K562 (cell line): ENCODE data around the gene CLEC4M. TPM values are rescaled to one million over a fixed set of nuclear protein-coding genes. Genes with fewer than 3 reads are reported as not detected.
A peak's percentile ranks its signal among the peaks of the same experiment; 100 is the strongest.
"Not testable (repeated sequence)": the region's sequence is repeated elsewhere in the genome, so short reads cannot be mapped to it uniquely, and the experiment has no call there.

ENCODE experiments used
- ATAC-seq: fragments of 200-7000 bp; cut with Tn5 transposase; 3 replicates; pipeline ENCODE4 v1.9.1; 2020; ENCODE audit warnings: moderate library complexity
- BruUV-seq: library from RNA; stranded (reverse); fragments of 400-500 nt; replicated peaks from 2 replicates; lab custom pipeline; 2021; lab: Mats Ljungman, UMichigan
- CTCF ChIA-PET: fragments of 300-600 bp; formaldehyde crosslinking; extraction: SDS; loops from one replicate; lab custom pipeline; 2021; ENCODE audit warnings: low intra/inter-chr PET ratio; lab: Yijun Ruan, JAX
- POLR2A ChIA-PET: fragments of 300-600, 350-650 bp; sonication (Branson Sonifier 250); formaldehyde crosslinking; extraction: SDS; loops from one replicate; lab custom pipeline; 2021; ENCODE audit warnings: antibody characterized with exemption, inconsistent platforms; lab: Yijun Ruan, JAX
- DNase-seq, 4 experiments: peaks; one replicate each; pipeline versions ENCODE4 v3.0.0 to v3.0.0-alpha.2; 2011 to 2018; ENCODE audit warnings: low spot score in 3 of 4, mixed read lengths in 3 of 4; ENCODE audit errors: extremely low read depth in 1 of 4
- FAIRE-seq: peaks from 2 replicates; lab custom pipeline; 2011; peaks lifted over from hg19 to GRCh38; lab: Jason Lieb, UNC
- H2AFZ ChIP-seq: 2 replicates; pipeline ENCODE4 v1.6.0; 2011; ENCODE audit warnings: low read depth, low read length, control low read depth, inconsistent platforms
- H3K27ac ChIP-seq: fragments of 200-600 bp; 3 replicates; pipeline ENCODE4 v1.8.0; 2011; ENCODE audit warnings: low read depth, mild to moderate bottlenecking, control low read depth, inconsistent platforms, low read length, moderate library complexity, mixed read lengths; ENCODE audit errors: extremely low read depth
- H3K27me3 ChIP-seq, 2 experiments: fragments of 300-600 bp in 1 of 2; 2 replicates in 1 of 2; 3 replicates in 1 of 2; pipeline versions ENCODE4 v1.6.0 to v1.8.0; 2011; ENCODE audit warnings: inconsistent platforms in 2 of 2, low read length in 2 of 2, mild to moderate bottlenecking in 1 of 2, mixed read lengths in 1 of 2, moderate library complexity in 1 of 2; ENCODE audit not compliant: control insufficient read depth in 2 of 2, insufficient read depth in 2 of 2
- H3K36me3 ChIP-seq: fragments of 300-600 bp; 3 replicates; pipeline ENCODE4 v1.8.0; 2011; ENCODE audit warnings: mild to moderate bottlenecking, low read length, inconsistent platforms; ENCODE audit not compliant: control insufficient read depth, insufficient read depth
- H3K4me1 ChIP-seq, 2 experiments: fragments of 200-600 bp in 1 of 2; replicated peaks in 1 of 2; 2 replicates in 1 of 2; 3 replicates in 1 of 2; pipeline versions ENCODE4 v1.5.1 to v1.8.0; 2011; ENCODE audit warnings: inconsistent platforms in 2 of 2, low read length in 2 of 2, mild to moderate bottlenecking in 1 of 2, mixed read lengths in 1 of 2, moderate library complexity in 1 of 2; ENCODE audit not compliant: control insufficient read depth in 2 of 2, insufficient read depth in 2 of 2
- H3K4me2 ChIP-seq: 2 replicates; pipeline ENCODE4 v1.6.1; 2011; ENCODE audit warnings: low read length, control low read depth, inconsistent platforms, mixed read lengths; ENCODE audit not compliant: insufficient read depth
- H3K4me3 ChIP-seq: fragments of 200-600 bp; sonication (generic), shearing (Covaris generic); 2 replicates; pipeline ENCODE4 v1.5.1; 2016; ENCODE audit warnings: control low read depth, inconsistent platforms
- H3K79me2 ChIP-seq: fragments of 200-600 bp; 3 replicates; pipeline ENCODE4 v1.8.0; 2011; ENCODE audit warnings: low read length, inconsistent platforms; ENCODE audit not compliant: control insufficient read depth, insufficient read depth
- H3K9ac ChIP-seq, 2 experiments: 2 replicates each; pipeline versions ENCODE4 v1.6.0 to v1.6.1; 2011; ENCODE audit warnings: low read depth in 2 of 2, low read length in 2 of 2, control low read depth in 1 of 2, inconsistent platforms in 1 of 2, mild to moderate bottlenecking in 1 of 2, mixed read lengths in 1 of 2; ENCODE audit not compliant: insufficient read depth in 1 of 2
- H3K9me1 ChIP-seq: one replicate; pipeline ENCODE4 v1.6.0; 2011; ENCODE audit warnings: inconsistent platforms, mild to moderate bottlenecking, low read length, moderate library complexity; ENCODE audit not compliant: control insufficient read depth, insufficient read depth
- H3K9me3 ChIP-seq: replicated peaks from 2 replicates; pipeline ENCODE4 v1.5.1; 2011; ENCODE audit warnings: low read depth, low read length, inconsistent platforms; ENCODE audit not compliant: control insufficient read depth, insufficient read depth
- H4K20me1 ChIP-seq: replicated peaks from 2 replicates; pipeline ENCODE4 v1.6.1; 2011; ENCODE audit warnings: low read length, inconsistent platforms, mixed read lengths; ENCODE audit not compliant: control insufficient read depth, insufficient read depth
- AFF1 ChIP-seq, 2 experiments: fragments of 450-650 bp; IDR thresholded peaks; 2 replicates each; pipeline ENCODE4 v1.6.1; 2018; ENCODE audit warnings: mild to moderate bottlenecking in 2 of 2, low read depth in 1 of 2; ENCODE audit not compliant: partially characterized antibody in 2 of 2
- ARID1B ChIP-seq: fragments of 450-650 bp; IDR thresholded peaks from 2 replicates; pipeline ENCODE4 v1.6.1; 2016; ENCODE audit warnings: antibody characterized with exemption, mild to moderate bottlenecking, inconsistent platforms
- ATF3 ChIP-seq, 2 experiments: fragments of 450-650 bp in 1 of 2; sonication (generic) in 1 of 2; formaldehyde crosslinking in 1 of 2; IDR thresholded peaks in 1 of 2; conservative IDR thresholded peaks in 1 of 2; 2 replicates each; pipeline versions ENCODE4 v1.6.1 to v1.8.1; 2016 to 2023; ENCODE audit warnings: mild to moderate bottlenecking in 2 of 2, moderate library complexity in 2 of 2, inconsistent platforms in 1 of 2, missing genetic modification reagents in 1 of 2
- ATF7 ChIP-seq: fragments of 450-650 bp; IDR thresholded peaks from 2 replicates; pipeline ENCODE4 v1.7.1; 2014; ENCODE audit warnings: mild to moderate bottlenecking, moderate library complexity
- CBFA2T3 ChIP-seq: fragments of 450-650 bp; IDR thresholded peaks from 2 replicates; pipeline ENCODE4 v1.6.1; 2017
- DPF2 ChIP-seq: fragments of 450-650 bp; IDR thresholded peaks from 2 replicates; pipeline ENCODE4 v1.6.1; 2016
- FOXM1 ChIP-seq, 2 experiments: fragments of 450-650 bp in 1 of 2; sonication (generic) in 1 of 2; formaldehyde crosslinking in 1 of 2; IDR thresholded peaks; 2 replicates each; pipeline versions ENCODE4 v1.6.1 to v1.9.0; 2017 to 2022; ENCODE audit warnings: low read depth in 2 of 2, mild to moderate bottlenecking in 2 of 2, missing genetic modification reagents in 1 of 2, moderate library complexity in 1 of 2
- JUND ChIP-seq, 2 experiments: IDR thresholded peaks; 2 replicates in 1 of 2; 3 replicates in 1 of 2; pipeline ENCODE4 v1.6.1; 2011; ENCODE audit warnings: borderline replicate concordance in 2 of 2, low read depth in 2 of 2, low read length in 2 of 2, improper control_type of control experiment in 1 of 2, missing biosample characterization in 1 of 2, missing genetic modification characterization in 1 of 2, missing genetic modification reagents in 1 of 2
- SMARCA4 ChIP-seq: fragments of 450-650 bp; IDR thresholded peaks from 2 replicates; pipeline ENCODE4 v1.6.1; 2016
- TAL1 ChIP-seq: fragments of 450-650 bp; IDR thresholded peaks from 2 replicates; pipeline ENCODE4 v1.6.1; 2016; ENCODE audit warnings: mild to moderate bottlenecking
- TCF3 ChIP-seq: sonication (generic); formaldehyde crosslinking; IDR thresholded peaks from 2 replicates; pipeline ENCODE4 v1.4.0; 2020; ENCODE audit warnings: mild to moderate bottlenecking, missing genetic modification reagents
- TEAD4 ChIP-seq, 2 experiments: sonication (generic) in 1 of 2; formaldehyde crosslinking in 1 of 2; IDR thresholded peaks; 2 replicates each; pipeline versions ENCODE4 v1.6.1 to v1.8.0; 2012 to 2022; ENCODE audit warnings: borderline replicate concordance in 1 of 2, inconsistent platforms in 1 of 2, low read length in 1 of 2, mild to moderate bottlenecking in 1 of 2, missing genetic modification reagents in 1 of 2
- WGBS: fragments of 100-300 bp; shearing (Covaris generic); methylation state at CpG from one replicate; pipeline ENCODE4 v1.1.6; 2016; ENCODE audit warnings: low coverage, mixed read lengths; ENCODE audit not compliant: insufficient coverage; ENCODE audit errors: missing lambda C conversion rate; 5-methylcytosine and 5-hydroxymethylcytosine counted together
- in situ Hi-C: fragments of 300-500 bp; cut with MboI; formaldehyde crosslinking; loops from 4 replicates; pipeline ENCODE4 v1.15.0; 2018; ENCODE audit warnings: inconsistent platforms, mixed read lengths
- intact Hi-C: fragments of 100-400 bp; cut with micrococcal nuclease; formaldehyde crosslinking; loops from 2 replicates; pipeline ENCODE4 v1.14.2; 2022
- polyA plus RNA-seq, 8 experiments: library from polyadenylated mRNA; depleted of rRNA in 4 of 8; stranded (reverse) in 5 of 8; unstranded in 3 of 8; fragments of >200 nt; fragmentation: Nextera tagmentation in 2 of 8; fragmentation: Illumina TruSeq in 1 of 8; extraction: Ambion mirVana in 2 of 8; extraction: Trizol in 1 of 8; gene quantifications; 2 replicates each; pipeline versions ENCODE4 v1.2.1 to v1.2.3, GENCODE V29; 2011 to 2014; ENCODE audit warnings: inconsistent platforms in 1 of 8, missing spikeins in 1 of 8
- total RNA-seq, 7 experiments: library from RNA; depleted of rRNA in 6 of 7; stranded (reverse); fragments of >200 nt in 6 of 7; fragmentation: Illumina TruSeq in 2 of 7; extraction: Trizol in 2 of 7; gene quantifications; 2 replicates each; pipeline versions ENCODE4 v1.2.1 to v1.2.3, GENCODE V29; 2011 to 2021; ENCODE audit warnings: low replicate concordance in 1 of 7

Gene CLEC4M
- total and polyA plus RNA-seq, 9 of the 15 experiments (the other 6 are each of a cell fraction or from before 2014, with no cell fraction given): 0.08 to 0.18 TPM; not detected in 7

GRCh38 chr19:7764157-7764556, 1.1 kb downstream of the CLEC4M start:
- H2AFZ ChIP-seq; H3K79me2 ChIP-seq; BruUV-seq; H3K9ac ChIP-seq; POLR2A ChIA-PET; H3K9me3 ChIP-seq; in situ Hi-C loops; H3K4me3 ChIP-seq; H3K36me3 ChIP-seq; H3K4me2 ChIP-seq; H4K20me1 ChIP-seq; FAIRE-seq; H3K27ac ChIP-seq; DNase-seq; H3K9me1 ChIP-seq; intact Hi-C loops; TF ChIP-seq TEAD4 (CRISPR knock-in tag; IDR thresholded peaks at IDR 0.05; ENCODE audit: borderline replicate concordance); FOXM1 (CRISPR knock-in tag; IDR thresholded peaks at IDR 0.05; ENCODE audit: low read depth); ATF3 (CRISPR knock-in tag; conservative IDR thresholded peaks at IDR 0.05): not testable (repeated sequence)
- ATAC-seq: peak; percentile 33; the same call in 1 of the 3 replicates
- H3K27me3 ChIP-seq: peaks cover 14 to 33% of the 10 kb centered on the region in 2 experiments; a peak in 4 of 5 replicates
- CTCF ChIA-PET: interaction anchor here (0.8 kb wide), 1 partner anchor 36 kb away, joined by 3 read pairs; no protein-coding TSS in a partner anchor
- TF ChIP-seq AFF1 (IDR thresholded peaks at IDR 0.05; ENCODE audit: low read depth in 1 of 2, partially characterized antibody in 2 of 2) (peak in 1 of 2 experiments; percentile 24), TEAD4 (IDR thresholded peaks at IDR 0.05; ENCODE audit: low read length) (peak; percentile 23; the same call in 1 of the 2 replicates), TCF3 (peak; percentile 63), CBFA2T3 (peak; percentile 58; the same call in 1 of the 2 replicates), JUND (IDR thresholded peaks at IDR 0.05; ENCODE audit: borderline replicate concordance, low read depth, low read length) (peak; percentile 35; the same call in 1 of the 2 replicates), JUND (tag; IDR thresholded peaks at IDR 0.05; ENCODE audit: borderline replicate concordance, low read depth, low read length) (0 out of 3 replicates have a peak, but pooled peaks have one; percentile 20), FOXM1 (IDR thresholded peaks at IDR 0.05; ENCODE audit: low read depth) (0 out of 2 replicates have a peak, but pooled peaks have one; percentile 40), ATF7 (peak; percentile 94), DPF2 (peak; percentile 49; the same call in 1 of the 2 replicates), SMARCA4 (peak; percentile 57), TAL1 (peak; percentile 62), ARID1B (peak; percentile 75), ATF3 (IDR thresholded peaks at IDR 0.05) (peak; percentile 88)
- peaks cover 10 to 11% of the 10 kb centered on the region in 2 experiments; a peak in 4 of 5 replicates for H3K4me1 ChIP-seq
- WGBS: 0% methylated on average over 2 of the region's 3 CpGs
